ENCODE results near the gene CDX4. TPM values are rescaled to one million over a fixed set of nuclear protein-coding genes. Genes with fewer than 3 reads are reported as not detected.

The CDX4 gene, protein sequence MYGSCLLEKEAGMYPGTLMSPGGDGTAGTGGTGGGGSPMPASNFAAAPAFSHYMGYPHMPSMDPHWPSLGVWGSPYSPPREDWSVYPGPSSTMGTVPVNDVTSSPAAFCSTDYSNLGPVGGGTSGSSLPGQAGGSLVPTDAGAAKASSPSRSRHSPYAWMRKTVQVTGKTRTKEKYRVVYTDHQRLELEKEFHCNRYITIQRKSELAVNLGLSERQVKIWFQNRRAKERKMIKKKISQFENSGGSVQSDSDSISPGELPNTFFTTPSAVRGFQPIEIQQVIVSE
- total RNA-seq (not detected), total RNA-seq (0 reads per million in 2 donors)

DNA sequence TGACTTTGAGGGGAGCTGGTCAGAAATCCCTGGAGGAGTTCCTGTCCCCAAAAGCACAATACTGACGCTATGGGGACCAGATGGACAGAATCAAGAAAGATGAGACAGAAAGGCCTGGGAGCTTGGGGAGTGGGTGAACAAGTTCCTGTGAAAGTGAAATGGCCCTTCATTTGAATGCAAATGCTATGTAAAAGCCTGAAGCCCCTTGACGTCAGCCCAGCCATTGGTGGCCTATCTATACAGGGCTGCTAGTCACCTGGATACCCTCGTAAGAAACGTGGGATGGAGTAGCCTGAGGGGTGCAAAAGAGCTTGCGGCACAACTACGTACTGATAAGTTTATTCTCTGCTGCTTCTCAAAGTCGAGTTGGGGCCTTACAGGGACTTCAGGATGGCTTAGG is at the start of gene CDX4:
CDX4 (plus strand) TSS at position 223 of the 400 bp plus-strand sequence. CDS start 201 bp downstream, outside the sequence.
- no peak for DNase-seq
- Mint-ChIP-seq H3K27ac (no peak within 1 kb of the TSS), H3K4me1 (no peaks in the 10 kb centered on the region), H3K4me3 (peak within 1 kb of the TSS; percentile 12), H3K27me3 (peaks cover 46% of the 10 kb centered on the region), H3K36me3 (ENCODE audit: low read depth) (peaks cover 3% of the 10 kb centered on the region)
- H3K9me3 ChIP-seq (ENCODE audit: control insufficient read depth, low read length, poor library complexity, severe bottlenecking) = no peaks in the 10 kb centered on the region
- no peak for ATAC-seq

DNA sequence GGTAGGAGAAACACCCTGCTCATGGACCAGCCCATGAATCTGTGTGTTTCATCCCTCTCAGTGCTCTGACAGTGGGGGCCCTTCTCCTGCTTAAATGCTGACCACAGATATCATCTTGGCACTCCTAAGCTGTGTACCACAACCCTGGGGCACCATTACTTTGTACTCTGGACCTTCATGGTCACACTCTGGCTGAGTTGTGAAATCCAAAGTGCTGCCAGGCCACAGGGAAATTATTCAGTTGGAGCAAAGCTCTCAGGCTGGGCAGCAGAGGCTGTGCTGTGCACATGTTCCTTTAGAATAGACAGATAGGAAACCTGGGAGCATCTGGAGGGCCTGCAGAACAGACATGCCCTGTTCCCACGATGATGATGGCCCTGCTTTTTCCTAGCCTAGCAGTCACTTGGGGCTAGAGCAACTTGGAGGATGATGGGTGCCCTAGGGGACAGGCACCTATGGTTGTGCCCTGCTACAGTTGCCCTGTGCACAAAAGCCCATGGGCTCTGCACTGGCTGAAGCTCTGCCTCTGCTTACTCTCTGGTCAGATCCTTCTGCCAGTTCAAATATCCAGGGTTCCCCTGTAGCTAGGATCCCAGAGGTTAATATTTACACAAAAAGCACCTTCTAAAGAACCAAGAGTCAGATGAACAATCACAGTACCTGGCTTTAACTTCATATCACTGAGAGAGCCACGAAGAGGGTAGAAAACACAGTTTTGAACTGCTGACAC is 48.5 kb upstream of the CDX4 start:
- H3K9me3 ChIP-seq (ENCODE audit: control insufficient read depth, low read length, poor library complexity, severe bottlenecking) = no peaks in the 10 kb centered on the region
- H3K4me1 Mint-ChIP-seq = no peaks in the 10 kb centered on the region
- H3K27me3 Mint-ChIP-seq = no peaks in the 10 kb centered on the region
- H3K27ac Mint-ChIP-seq = no peak overlapping the region
- DNase-seq (no peak), ATAC-seq (no peak)
- H3K36me3 Mint-ChIP-seq (ENCODE audit: low read depth) = peaks cover 2% of the 10 kb centered on the region
- no peak overlapping the region for H3K4me3 Mint-ChIP-seq

DNA sequence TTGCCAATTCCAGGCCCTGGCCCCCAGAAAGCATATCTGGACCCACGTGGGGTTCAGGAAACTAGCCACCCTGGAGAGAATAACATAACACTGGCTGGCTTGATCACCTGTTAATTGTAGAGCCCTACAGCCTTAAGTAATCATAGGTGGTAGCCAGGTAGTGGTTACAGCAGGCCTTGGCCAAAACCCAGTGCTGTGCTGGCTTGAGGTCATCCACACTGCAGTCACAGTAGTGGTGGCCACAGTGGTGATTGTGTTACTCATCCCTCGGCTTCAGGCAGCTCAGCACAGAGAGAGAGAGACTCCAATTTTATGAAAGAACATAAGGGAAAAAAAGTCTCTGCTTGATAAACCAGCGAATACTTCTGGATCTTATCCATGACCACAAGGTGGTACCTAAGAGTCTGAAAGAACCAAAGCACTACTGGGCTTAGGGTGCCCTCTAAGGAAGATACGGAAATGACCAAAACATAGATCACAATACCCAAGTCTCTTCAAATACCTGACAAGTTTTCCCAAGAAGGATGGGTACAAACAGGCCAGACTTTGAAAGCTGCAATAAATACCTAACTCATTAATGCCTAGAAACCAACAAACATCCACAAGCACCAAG is 46.6 kb upstream of the CDX4 start:
- Mint-ChIP-seq H3K36me3 (ENCODE audit: low read depth) (peaks cover 2% of the 10 kb centered on the region), H3K4me1 (no peaks in the 10 kb centered on the region), H3K4me3 (no peak overlapping the region), H3K27me3 (no peaks in the 10 kb centered on the region), H3K27ac (no peak overlapping the region)
- no peak for DNase-seq
- ATAC-seq = no peak
- no peaks in the 10 kb centered on the region for H3K9me3 ChIP-seq (ENCODE audit: control insufficient read depth, low read length, poor library complexity, severe bottlenecking)

DNA sequence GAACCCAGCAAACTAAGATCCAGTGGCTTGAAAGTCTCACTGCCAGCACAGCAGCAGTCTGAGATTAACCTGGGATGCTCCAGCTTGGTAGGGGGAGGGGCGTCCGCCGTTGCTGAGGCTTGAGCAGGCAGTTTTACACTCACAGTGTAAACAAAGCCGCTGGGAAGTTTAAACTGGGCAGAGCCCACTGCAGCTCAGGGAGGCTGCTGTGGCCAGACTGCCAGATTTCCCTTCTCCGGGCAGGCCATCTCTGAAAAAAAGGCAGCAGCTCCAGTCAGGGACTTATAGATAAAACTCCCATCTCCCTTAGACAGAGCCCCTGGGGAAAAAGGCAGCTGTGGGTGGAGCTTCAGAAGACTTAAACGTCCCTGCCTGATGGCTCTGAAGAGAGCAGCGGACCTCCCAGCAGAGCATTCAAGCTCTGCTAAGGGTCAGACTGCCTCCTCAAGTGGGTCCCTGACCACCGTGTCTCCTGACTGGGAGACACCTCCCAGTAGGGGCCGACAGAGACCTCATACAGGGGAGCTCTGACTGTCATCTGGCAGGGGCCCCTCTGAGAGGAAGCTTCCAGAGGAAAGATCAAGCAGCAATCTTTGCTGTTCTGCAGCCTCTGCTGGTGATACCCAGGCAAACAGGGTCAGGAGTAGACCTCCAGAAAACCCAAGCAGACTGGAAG is 45.1 kb upstream of the CDX4 start:
- H3K9me3 ChIP-seq (ENCODE audit: control insufficient read depth, low read length, poor library complexity, severe bottlenecking) = no peaks in the 10 kb centered on the region
- Mint-ChIP-seq H3K27me3 (no peaks in the 10 kb centered on the region), H3K4me1 (no peaks in the 10 kb centered on the region), H3K27ac (no peak overlapping the region), H3K4me3 (no peak overlapping the region), H3K36me3 (ENCODE audit: low read depth) (peaks cover 2% of the 10 kb centered on the region)
- no peak for ATAC-seq
- DNase-seq = no peak

DNA sequence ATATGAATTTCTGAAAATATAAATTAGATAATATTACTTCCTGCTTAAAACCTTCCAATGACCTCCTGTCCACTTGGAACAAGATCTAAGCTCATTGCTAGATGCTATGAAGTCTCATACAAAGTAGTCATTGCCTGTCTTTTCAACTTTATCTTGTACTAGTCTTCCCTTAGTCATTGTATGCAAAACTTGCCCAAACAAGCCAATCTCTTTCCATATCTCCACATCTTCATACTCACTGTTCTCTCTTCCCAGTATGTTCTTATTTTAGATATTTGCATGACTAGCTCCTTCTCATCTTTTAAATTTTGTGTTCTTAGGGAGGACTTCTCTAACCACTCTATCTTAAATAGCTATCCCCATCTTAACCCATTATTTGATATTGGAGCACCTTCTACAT is 33.9 kb upstream of the CDX4 start:
- H3K9me3 ChIP-seq (ENCODE audit: control insufficient read depth, low read length, poor library complexity, severe bottlenecking) = peaks cover 3% of the 10 kb centered on the region
- H3K4me3 Mint-ChIP-seq = no peak overlapping the region
- no peaks in the 10 kb centered on the region for H3K4me1 Mint-ChIP-seq
- no peak for DNase-seq
- H3K27me3 Mint-ChIP-seq = no peaks in the 10 kb centered on the region
- no peaks in the 10 kb centered on the region for H3K36me3 Mint-ChIP-seq (ENCODE audit: low read depth)
- H3K27ac Mint-ChIP-seq = no peak overlapping the region
- ATAC-seq = no peak

DNA sequence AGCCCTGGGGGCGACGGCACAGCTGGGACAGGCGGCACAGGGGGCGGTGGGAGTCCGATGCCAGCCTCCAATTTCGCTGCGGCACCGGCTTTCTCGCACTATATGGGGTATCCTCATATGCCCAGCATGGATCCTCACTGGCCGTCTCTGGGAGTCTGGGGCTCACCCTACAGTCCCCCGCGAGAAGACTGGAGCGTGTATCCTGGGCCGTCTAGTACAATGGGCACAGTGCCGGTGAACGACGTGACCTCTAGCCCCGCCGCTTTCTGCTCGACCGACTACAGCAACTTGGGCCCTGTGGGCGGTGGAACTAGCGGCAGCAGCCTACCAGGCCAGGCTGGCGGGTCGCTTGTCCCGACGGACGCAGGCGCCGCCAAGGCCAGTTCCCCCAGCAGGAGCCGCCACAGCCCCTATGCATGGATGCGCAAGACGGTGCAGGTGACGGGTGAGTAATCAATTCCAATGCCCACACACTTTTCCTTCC is 500 bp downstream of the CDX4 start:
- peaks cover 46% of the 10 kb centered on the region for H3K27me3 Mint-ChIP-seq

DNA sequence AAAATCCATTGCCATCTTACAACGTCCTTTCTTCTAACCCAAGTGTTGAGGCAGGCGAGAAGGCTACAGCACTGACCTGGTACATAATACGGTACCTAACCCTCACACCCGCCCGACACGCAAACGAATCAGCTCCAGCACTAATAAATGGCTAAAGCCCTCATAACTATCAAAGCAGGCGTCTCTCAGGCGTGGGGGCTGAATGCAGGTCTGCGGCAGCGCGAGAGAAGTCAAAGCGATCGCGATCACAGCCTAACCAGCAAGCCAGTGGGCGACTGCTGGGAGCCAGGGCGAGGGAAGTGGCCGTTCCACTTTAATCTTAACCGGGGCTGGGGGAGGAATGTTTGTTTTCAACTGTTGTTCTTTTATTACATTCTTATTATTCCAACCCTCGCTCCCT is 1.5 kb downstream of the CDX4 start:
- Mint-ChIP-seq H3K36me3 (ENCODE audit: low read depth) (peaks cover 3% of the 10 kb centered on the region), H3K4me1 (no peaks in the 10 kb centered on the region), H3K4me3 (no peak overlapping the region), H3K27ac (no peak overlapping the region), H3K27me3 (peaks cover 46% of the 10 kb centered on the region)
- ATAC-seq = no peak
- H3K9me3 ChIP-seq (ENCODE audit: control insufficient read depth, low read length, poor library complexity, severe bottlenecking) = no peaks in the 10 kb centered on the region
- DNase-seq = no peak

More for the DNA sequence above, 500 bp downstream of the CDX4 start:
- H3K36me3 Mint-ChIP-seq (ENCODE audit: low read depth) = peaks cover 3% of the 10 kb centered on the region
- H3K27ac Mint-ChIP-seq = no peak overlapping the region
- H3K4me1 Mint-ChIP-seq = no peaks in the 10 kb centered on the region
- peak overlapping the region; percentile 12 for H3K4me3 Mint-ChIP-seq
- ATAC-seq = no peak
- no peaks in the 10 kb centered on the region for H3K9me3 ChIP-seq (ENCODE audit: control insufficient read depth, low read length, poor library complexity, severe bottlenecking)
- DNase-seq = no peak

DNA sequence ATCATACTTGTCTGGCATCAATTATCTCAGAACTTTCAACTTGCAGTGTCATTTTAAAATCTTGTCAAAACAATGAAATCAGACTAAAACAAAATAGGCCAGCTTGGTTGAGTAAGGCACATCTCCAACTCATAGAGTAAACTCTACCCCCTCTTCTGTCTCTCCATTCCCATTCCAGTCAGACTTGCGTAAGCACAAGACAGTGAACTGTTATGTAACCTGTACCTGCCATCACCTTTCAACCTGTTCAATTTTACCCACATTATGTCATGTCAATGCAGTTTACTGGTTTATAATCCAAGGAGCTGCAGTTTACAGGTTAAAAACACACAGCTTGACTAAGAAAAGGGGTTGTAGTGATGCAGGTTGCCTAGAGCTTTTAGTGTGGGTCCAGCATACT is 8.3 kb downstream of the CDX4 start:
- Mint-ChIP-seq H3K4me3 (no peak overlapping the region), H3K36me3 (ENCODE audit: low read depth) (no peaks in the 10 kb centered on the region), H3K27ac (no peak overlapping the region), H3K27me3 (peaks cover 8% of the 10 kb centered on the region), H3K4me1 (no peaks in the 10 kb centered on the region)
- H3K9me3 ChIP-seq (ENCODE audit: control insufficient read depth, low read length, poor library complexity, severe bottlenecking) = no peaks in the 10 kb centered on the region
- DNase-seq (no peak), ATAC-seq (no peak)

DNA sequence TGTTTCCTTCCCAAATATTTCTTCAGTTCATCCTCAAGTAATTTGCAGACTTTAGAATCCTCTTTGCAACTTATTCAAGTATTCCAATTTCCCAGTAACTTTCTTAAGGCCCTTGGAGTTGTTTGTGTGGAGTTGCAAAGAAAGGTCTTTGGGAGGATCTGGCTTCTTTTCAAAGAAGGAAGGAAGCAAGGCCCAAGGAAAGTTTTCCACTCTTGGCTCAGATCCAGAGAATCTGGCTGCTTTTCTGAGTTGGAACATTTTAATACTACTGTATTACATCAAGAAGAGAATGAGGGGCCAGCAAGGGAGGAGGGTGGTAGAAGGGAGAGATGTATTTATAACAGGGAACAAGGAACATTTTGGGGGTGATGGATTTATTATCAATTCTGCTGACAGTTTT is 10.5 kb downstream of the CDX4 start:
- ATAC-seq (no peak), DNase-seq (no peak)
- Mint-ChIP-seq H3K27me3 (no peaks in the 10 kb centered on the region), H3K4me1 (no peaks in the 10 kb centered on the region), H3K4me3 (no peak overlapping the region), H3K27ac (no peak overlapping the region), H3K36me3 (ENCODE audit: low read depth) (no peaks in the 10 kb centered on the region)
- H3K9me3 ChIP-seq (ENCODE audit: control insufficient read depth, low read length, poor library complexity, severe bottlenecking) = no peaks in the 10 kb centered on the region

DNA sequence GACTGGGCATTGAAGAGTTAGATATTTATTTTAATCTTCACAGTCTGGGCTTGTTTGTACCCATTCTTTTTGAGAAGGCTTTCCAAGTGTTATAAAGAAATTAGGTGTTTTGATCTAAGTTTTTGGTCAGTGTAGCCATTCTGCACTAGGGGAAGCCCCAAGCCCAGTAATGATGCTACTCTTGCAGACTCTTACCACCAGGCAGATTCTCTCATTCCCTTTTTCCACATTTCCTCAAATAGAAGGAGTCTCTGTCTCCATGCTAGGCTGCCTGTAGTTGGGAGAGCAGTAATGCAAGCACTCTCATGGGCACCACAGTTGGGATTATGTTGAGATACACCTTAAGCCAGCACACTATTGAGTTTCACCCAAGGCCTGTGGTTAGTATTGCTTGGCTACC is 21.5 kb downstream of the CDX4 start:
- no peak for DNase-seq
- H3K9me3 ChIP-seq (ENCODE audit: control insufficient read depth, low read length, poor library complexity, severe bottlenecking) = no peaks in the 10 kb centered on the region
- Mint-ChIP-seq H3K27me3 (no peaks in the 10 kb centered on the region), H3K4me1 (no peaks in the 10 kb centered on the region), H3K27ac (no peak overlapping the region), H3K36me3 (ENCODE audit: low read depth) (no peaks in the 10 kb centered on the region), H3K4me3 (no peak overlapping the region)
- no peak for ATAC-seq

DNA sequence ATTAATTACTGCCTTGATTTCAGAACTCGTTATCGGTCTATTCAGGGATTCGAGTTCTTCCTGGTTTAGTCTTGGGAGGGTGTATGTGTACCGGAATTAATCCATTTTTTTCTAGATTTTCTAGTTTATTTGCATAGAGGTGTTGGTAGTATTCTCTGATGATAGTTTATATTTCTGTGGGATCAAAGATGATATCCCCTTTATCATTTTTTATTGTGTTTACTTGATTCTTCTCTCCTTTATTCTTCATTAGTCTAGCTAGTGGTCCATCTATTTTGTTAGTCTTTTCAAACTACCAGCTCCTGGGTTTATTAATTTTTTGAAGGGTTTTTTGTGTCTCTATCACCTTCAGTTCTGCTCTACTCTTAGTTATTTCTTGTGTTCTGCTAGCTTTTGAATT is 32.1 kb downstream of the CDX4 start:
- Mint-ChIP-seq H3K27ac (no peak overlapping the region), H3K4me1 (no peaks in the 10 kb centered on the region), H3K4me3 (no peak overlapping the region), H3K27me3 (peaks cover 6% of the 10 kb centered on the region), H3K36me3 (ENCODE audit: low read depth) (no peaks in the 10 kb centered on the region)
- no peaks in the 10 kb centered on the region for H3K9me3 ChIP-seq (ENCODE audit: control insufficient read depth, low read length, poor library complexity, severe bottlenecking)
- DNase-seq = no peak
- no peak for ATAC-seq

DNA sequence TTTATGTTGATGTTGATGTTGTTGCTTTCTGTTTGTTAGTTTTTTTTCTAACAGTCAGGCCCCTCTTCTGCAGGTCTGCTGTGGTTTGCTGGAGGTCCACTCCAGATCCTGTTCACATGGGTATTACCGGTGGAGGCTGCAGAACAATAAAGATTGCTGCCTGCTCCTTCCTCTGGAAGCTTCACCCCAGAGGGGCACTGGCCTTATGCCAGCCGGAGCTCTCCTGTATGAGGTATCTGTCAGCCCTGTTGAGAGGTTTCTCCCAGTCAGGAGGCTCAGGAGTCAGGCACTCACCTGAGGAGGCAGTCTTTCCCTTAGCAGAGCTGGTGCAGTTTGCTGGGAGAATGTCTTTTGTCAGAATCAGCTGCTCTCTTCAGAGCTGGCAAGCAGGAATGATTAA is 34.7 kb downstream of the CDX4 start:
- no peaks in the 10 kb centered on the region for H3K9me3 ChIP-seq (ENCODE audit: control insufficient read depth, low read length, poor library complexity, severe bottlenecking)
- ATAC-seq (no peak), DNase-seq (no peak)
- no peaks in the 10 kb centered on the region for H3K4me1 Mint-ChIP-seq
- no peak overlapping the region for H3K27ac Mint-ChIP-seq
- H3K36me3 Mint-ChIP-seq (ENCODE audit: low read depth) = no peaks in the 10 kb centered on the region
- H3K27me3 Mint-ChIP-seq = peaks cover 6% of the 10 kb centered on the region
- H3K4me3 Mint-ChIP-seq = no peak overlapping the region

DNA sequence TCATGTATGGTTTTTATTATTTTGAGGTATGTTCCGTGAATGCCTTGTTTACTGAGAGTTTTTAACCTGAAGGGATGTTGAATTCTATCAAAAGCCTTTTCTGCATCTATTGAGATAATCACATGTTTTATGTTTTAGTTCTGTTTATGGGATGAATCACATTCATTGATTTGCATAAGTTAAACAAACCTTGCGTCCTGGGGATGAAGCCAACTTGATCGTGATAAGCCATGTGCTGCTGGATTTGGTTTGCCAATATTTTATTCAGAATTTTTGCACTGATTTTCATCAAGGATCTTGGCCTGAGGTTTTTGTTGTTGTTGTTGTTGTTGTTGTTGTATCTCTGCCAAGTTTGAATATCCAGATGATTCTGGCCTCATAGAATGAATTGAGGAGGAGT is 43.8 kb downstream of the CDX4 start:
- Mint-ChIP-seq H3K36me3 (ENCODE audit: low read depth) (no peaks in the 10 kb centered on the region), H3K27ac (no peak overlapping the region), H3K4me3 (no peak overlapping the region), H3K27me3 (no peaks in the 10 kb centered on the region), H3K4me1 (no peaks in the 10 kb centered on the region)
- DNase-seq = no peak
- no peaks in the 10 kb centered on the region for H3K9me3 ChIP-seq (ENCODE audit: control insufficient read depth, low read length, poor library complexity, severe bottlenecking)
- ATAC-seq = no peak
